Liver (tissue), 3 donors: Measurements from ENCODE around the gene CBX2.

Source experiments
- CTCF ChIP-seq: fragments of 150-350 bp; IDR thresholded peaks from 2 replicates; pipeline ENCODE4 v1.5.1; 2017; ENCODE audit warnings: improper control_type of control experiment, low read depth, low read length; ENCODE audit not compliant: missing input control
- JUND ChIP-seq, 2 donors: IDR thresholded peaks; 2 replicates each; pipeline ENCODE4 v1.6.1; 2016; ENCODE audit warnings: antibody characterized with exemption in 2 of 2
- REST ChIP-seq: IDR thresholded peaks from 2 replicates; pipeline ENCODE4 v1.6.1; 2016; ENCODE audit warnings: antibody characterized with exemption, mild to moderate bottlenecking
- YY1 ChIP-seq: IDR thresholded peaks from 2 replicates; pipeline ENCODE4 v1.6.1; 2016; ENCODE audit warnings: antibody characterized with exemption, mild to moderate bottlenecking
- donor health status: healthy.
- donor health status: healthy.

GRCh38 chr17:79746889-79747507 lies 30.9 kb upstream of the CBX2 start:
- TF ChIP-seq JUND (IDR thresholded peaks at IDR 0.05) = no peak
- TF ChIP-seq CTCF = no peak
- no peak for TF ChIP-seq YY1
- no peak for TF ChIP-seq REST
